Left colon (tissue), 2 donors: ENCODE results near the gene TCF4. TPM values are rescaled to one million over a fixed set of nuclear protein-coding genes. Genes with fewer than 3 reads are reported as not detected.

Experiments
- ATAC-seq: fragments of 200-7000 bp; cut with Tn5 transposase; one replicate; pipeline ENCODE4 v1.9.1; 2020; ENCODE audit warnings: mild to moderate bottlenecking, moderate library complexity
- DNase-seq, 2 donors: peaks; one replicate each; pipeline ENCODE4 v3.0.0-alpha.2; 2020
- intact Hi-C, 2 donors: fragments of 100-400 bp; cut with DNase I in 1 of 2; cut with micrococcal nuclease in 1 of 2; formaldehyde crosslinking; loops; one replicate each; pipeline versions ENCODE4 v1.11.2 to v1.14.0; 2022; cut with DNase I, micrococcal nuclease
- microRNA-seq, 2 donors: library from miRNA; unstranded; fragments of <30 nt; microRNA quantifications; one replicate each; pipeline versions ENCODE4 v1.1.0 to v1.2.0, GENCODE V29; 2020
- total RNA-seq, 2 donors: library from RNA; stranded (reverse); fragmentation: NEBNext Ultra II Directional; extraction: Animal tissue kit (Norgen Biotek cat#: 25700); gene quantifications; one replicate each; pipeline ENCODE4 v1.2.1, GENCODE V29; 2021
- donor health status: DM: no; HTN: no; CAD: no.
- donor health status: DM: yes; HTN: yes; CAD: no.

TCF4 gene
- total RNA-seq, 2 donors from 2014 or later: 12.3 to 30.4 TPM

- ATAC-seq (no peak), DNase-seq (no peak)
- intact Hi-C loops: no loop called here
Observed at GRCh38 chr18:55186588-55186987, 401.4 kb downstream of the TCF4 start.

GRCh38 chr18:55185391-55185790, 402.6 kb downstream of the TCF4 start:
- intact Hi-C loops: no loop called here
- ATAC-seq (no peak), DNase-seq (no peak)

GRCh38 chr18:55179835-55180234, 408.2 kb downstream of the TCF4 start:
- ATAC-seq (no peak), DNase-seq (no peak)
- intact Hi-C loops: no loop called here

GRCh38 chr18:55179425-55179824, 408.6 kb downstream of the TCF4 start:
- intact Hi-C loops: no loop called here
- DNase-seq (no peak), ATAC-seq (no peak)

- intact Hi-C loops: no loop called here
- no peak for DNase-seq
- no peak for ATAC-seq
Observed at GRCh38 chr18:55173291-55173690, 414.7 kb downstream of the TCF4 start.

Small RNA genes within 50 kb of the gene (microRNA-seq; reads per million reads assigned to microRNA genes)
- 0 reads per million in 2 donors for gene MIR4529
